Immature natural killer cell (primary cell): ENCODE results near the gene CD93. TPM values are rescaled to one million over a fixed set of nuclear protein-coding genes. Genes with fewer than 3 reads are reported as not detected.
A peak's percentile ranks its signal among the peaks of the same experiment; 100 is the strongest.

ENCODE experiments used
- DNase-seq, 3 donors: peaks; one replicate each; pipeline ENCODE4 v3.0.0; 2022; ENCODE audit warnings: mixed read lengths in 1 of 3
- H3K27ac Mint-ChIP-seq, 6 donors: one replicate each; pipeline ENCODE4 v1.8.0; 2020; ENCODE audit warnings: mixed read lengths in 6 of 6, mild to moderate bottlenecking in 5 of 6, inconsistent platforms in 4 of 6, moderate library complexity in 3 of 6
- H3K27me3 Mint-ChIP-seq, 3 donors: one replicate each; pipeline ENCODE4 v1.8.0; 2020 to 2021; ENCODE audit warnings: low read depth in 3 of 3, mild to moderate bottlenecking in 3 of 3, mixed read lengths in 3 of 3, moderate library complexity in 3 of 3, inconsistent platforms in 1 of 3
- H3K36me3 Mint-ChIP-seq, 3 donors: one replicate each; pipeline ENCODE4 v1.8.0; 2020; ENCODE audit warnings: mixed read lengths in 3 of 3, inconsistent platforms in 2 of 3, mild to moderate bottlenecking in 2 of 3
- H3K4me1 Mint-ChIP-seq, 2 donors: one replicate each; pipeline ENCODE4 v1.8.0; 2020; ENCODE audit warnings: inconsistent platforms in 2 of 2, mild to moderate bottlenecking in 2 of 2, mixed read lengths in 2 of 2, moderate library complexity in 1 of 2
- H3K4me3 Mint-ChIP-seq, 5 donors: one replicate each; pipeline ENCODE4 v1.8.0; 2020; ENCODE audit warnings: mild to moderate bottlenecking in 5 of 5, mixed read lengths in 5 of 5, inconsistent platforms in 3 of 5, moderate library complexity in 3 of 5
- H3K9me3 Mint-ChIP-seq, 6 donors: one replicate each; pipeline ENCODE4 v1.8.0; 2020; ENCODE audit warnings: mild to moderate bottlenecking in 6 of 6, mixed read lengths in 6 of 6, inconsistent platforms in 4 of 6, moderate library complexity in 3 of 6
- polyA plus RNA-seq, 3 donors: library from polyadenylated mRNA; unstranded; fragments of 300-500 nt; fragmentation: Illumina TruSeq; gene quantifications; one replicate each; pipeline ENCODE4 v1.2.3, GENCODE V29; 2021

CD93 gene
- polyA plus RNA-seq, 3 donors from 2014 or later = 0.18 to 0.71 TPM; not detected in 1

- peak overlapping the region in 2 of 6 donors; percentile 0 to 6 for H3K27ac Mint-ChIP-seq
These were observed 28.4 kb upstream of the CD93 start for GRCh38 chr20:23114448-23115082.

GRCh38 chr20:23114018-23114417 is 27.9 kb upstream of the CD93 start:
- Mint-ChIP-seq H3K4me3 (no peak overlapping the region), H3K36me3 (no peaks in the 10 kb centered on the region), H3K27ac (no peak overlapping the region), H3K9me3 (no peaks in the 10 kb centered on the region), H3K27me3 (peaks cover 3% of the 10 kb centered on the region in 3 donors), H3K4me1 (no peaks in the 10 kb centered on the region)
- DNase-seq = no peak

More at GRCh38 chr20:23114448-23115082, 28.4 kb upstream of the CD93 start:
- Mint-ChIP-seq H3K4me1 (no peaks in the 10 kb centered on the region), H3K36me3 (no peaks in the 10 kb centered on the region), H3K27me3 (peaks cover 2 to 3% (median 3%) of the 10 kb centered on the region in 3 donors), H3K9me3 (no peaks in the 10 kb centered on the region), H3K4me3 (no peak overlapping the region)
- DNase-seq = no peak

DNA sequence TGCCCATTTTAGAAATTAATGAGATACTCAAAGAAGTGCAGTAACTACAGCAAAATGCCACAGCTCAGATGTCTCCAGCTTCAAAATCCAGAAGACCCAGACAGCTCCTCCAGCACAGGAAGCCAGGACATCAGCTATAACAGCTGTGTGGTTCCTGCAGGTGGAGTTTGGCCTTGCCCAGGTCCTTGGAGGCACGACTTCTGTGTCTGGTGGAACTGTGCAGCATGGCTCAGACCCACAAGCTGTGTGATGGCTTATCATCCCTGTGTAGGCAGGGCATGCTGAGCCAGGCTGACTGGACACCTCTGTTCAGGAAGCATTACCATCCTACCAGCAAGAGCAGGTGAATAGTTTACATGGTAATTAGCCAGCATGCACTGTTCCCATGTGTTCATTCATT is 26.5 kb upstream of the CD93 start:
- Mint-ChIP-seq H3K9me3 (no peaks in the 10 kb centered on the region), H3K4me3 (no peak overlapping the region), H3K27ac (no peak overlapping the region), H3K27me3 (peaks cover 3% of the 10 kb centered on the region in 3 donors), H3K36me3 (no peaks in the 10 kb centered on the region), H3K4me1 (no peaks in the 10 kb centered on the region)
- DNase-seq = no peak

GRCh38 chr20:23111944-23112342 is 25.8 kb upstream of the CD93 start:
- no peak for DNase-seq
- Mint-ChIP-seq H3K9me3 (no peaks in the 10 kb centered on the region), H3K36me3 (no peaks in the 10 kb centered on the region), H3K4me1 (no peaks in the 10 kb centered on the region), H3K27me3 (peaks cover 1 to 3% (median 3%) of the 10 kb centered on the region in 3 donors), H3K27ac (peak overlapping the region in 1 of 6 donors; percentile 14), H3K4me3 (no peak overlapping the region)

GRCh38 chr20:23111307-23111943 is 25.3 kb upstream of the CD93 start:
- H3K27me3 Mint-ChIP-seq = peaks cover 1 to 3% (median 3%) of the 10 kb centered on the region in 3 donors
- H3K4me1 Mint-ChIP-seq = no peaks in the 10 kb centered on the region
- H3K36me3 Mint-ChIP-seq = no peaks in the 10 kb centered on the region
- no peak overlapping the region for H3K4me3 Mint-ChIP-seq
- no peaks in the 10 kb centered on the region for H3K9me3 Mint-ChIP-seq
- DNase-seq = no peak
- H3K27ac Mint-ChIP-seq = no peak overlapping the region

GRCh38 chr20:23108871-23109270 is 22.7 kb upstream of the CD93 start:
- H3K4me3 Mint-ChIP-seq = no peak overlapping the region
- H3K36me3 Mint-ChIP-seq = no peaks in the 10 kb centered on the region
- H3K27me3 Mint-ChIP-seq = peaks cover 1 to 3% (median 3%) of the 10 kb centered on the region in 3 donors
- no peak for DNase-seq
- H3K4me1 Mint-ChIP-seq = no peaks in the 10 kb centered on the region
- no peaks in the 10 kb centered on the region for H3K9me3 Mint-ChIP-seq
- no peak overlapping the region for H3K27ac Mint-ChIP-seq

- Mint-ChIP-seq H3K9me3 (no peaks in the 10 kb centered on the region), H3K27ac (no peak overlapping the region), H3K4me1 (no peaks in the 10 kb centered on the region), H3K36me3 (no peaks in the 10 kb centered on the region), H3K4me3 (no peak overlapping the region), H3K27me3 (peaks cover 1 to 5% (median 3%) of the 10 kb centered on the region in 3 donors)
- DNase-seq = no peak
These were observed 21.3 kb upstream of the CD93 start for GRCh38 chr20:23107466-23107865.

DNA sequence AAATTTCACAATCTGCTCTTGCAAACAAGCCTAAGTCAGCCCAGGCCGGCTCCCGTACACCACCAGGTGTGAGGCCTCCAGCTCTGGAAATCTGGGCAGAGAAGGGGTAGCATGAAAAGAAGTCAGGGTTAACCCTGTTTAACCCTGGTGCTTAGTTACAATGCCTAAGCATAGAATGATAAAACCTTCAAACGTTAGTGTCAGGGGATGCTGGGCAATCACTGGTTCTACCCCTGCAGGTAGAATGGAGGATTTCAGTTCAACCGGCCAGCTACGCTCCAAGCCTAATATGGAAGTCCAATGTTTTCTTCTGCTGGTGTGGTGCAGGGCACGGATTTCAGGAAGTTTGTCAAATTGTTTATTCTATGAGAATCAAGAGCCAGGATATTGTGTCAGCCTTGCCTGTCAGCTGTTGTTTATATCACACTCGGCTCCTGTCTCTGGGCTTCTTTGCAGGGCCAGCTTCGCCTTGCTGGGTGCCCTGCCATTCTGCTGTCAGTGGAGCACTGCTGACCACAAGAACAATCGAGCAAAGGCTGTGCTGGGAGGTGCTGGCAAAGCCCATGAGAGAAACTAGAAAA is 20.2 kb upstream of the CD93 start:
- no peaks in the 10 kb centered on the region for H3K36me3 Mint-ChIP-seq
- no peak overlapping the region for H3K4me3 Mint-ChIP-seq

GRCh38 chr20:23105193-23105592 is 19.1 kb upstream of the CD93 start:
- DNase-seq = no peak
- no peaks in the 10 kb centered on the region for H3K9me3 Mint-ChIP-seq
- peaks cover 1 to 7% (median 4%) of the 10 kb centered on the region in 3 donors for H3K27me3 Mint-ChIP-seq
- no peaks in the 10 kb centered on the region for H3K36me3 Mint-ChIP-seq
- no peak overlapping the region for H3K27ac Mint-ChIP-seq
- no peaks in the 10 kb centered on the region for H3K4me1 Mint-ChIP-seq
- H3K4me3 Mint-ChIP-seq = no peak overlapping the region

More for the DNA sequence above, 20.2 kb upstream of the CD93 start:
- Mint-ChIP-seq H3K4me1 (no peaks in the 10 kb centered on the region), H3K27me3 (peaks cover 1 to 5% (median 3%) of the 10 kb centered on the region in 3 donors), H3K27ac (no peak overlapping the region), H3K9me3 (no peaks in the 10 kb centered on the region)
- DNase-seq = no peak

DNA sequence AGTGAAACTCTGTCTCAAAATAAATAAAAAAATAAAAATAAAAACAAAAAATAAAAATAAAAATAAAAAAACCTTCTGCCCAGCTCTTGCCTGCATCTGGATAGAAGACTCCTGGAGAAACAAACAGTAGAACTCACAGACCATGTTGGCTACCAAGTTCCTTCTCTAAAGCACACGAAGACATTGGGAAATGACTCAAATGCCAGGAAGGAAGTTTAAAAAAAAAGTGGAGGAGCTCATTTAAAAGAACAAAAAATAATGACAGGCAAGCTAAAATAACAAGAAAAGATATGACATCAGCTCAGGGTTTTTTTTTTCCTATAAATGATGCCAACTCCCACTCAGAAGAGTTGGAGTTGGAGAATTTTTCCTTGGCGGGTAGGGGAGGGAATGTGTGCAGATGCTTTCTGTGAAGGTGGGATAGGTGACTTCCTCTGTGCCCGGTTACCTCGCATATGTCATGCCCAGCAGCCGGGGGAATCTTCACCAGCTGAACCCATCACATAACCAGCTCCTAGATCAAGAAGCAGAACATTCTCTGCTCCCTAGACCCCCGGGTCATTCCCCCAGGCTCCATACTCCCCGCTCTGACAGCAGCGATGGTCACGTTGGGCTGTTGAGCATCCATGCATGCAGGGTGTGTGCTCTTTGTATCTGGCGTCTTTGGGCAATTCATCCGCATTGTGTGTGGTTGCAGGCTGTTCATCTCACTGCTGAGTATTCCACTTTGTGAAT is 17.3 kb upstream of the CD93 start:
- peaks cover 0 to 4% (median 4%) of the 10 kb centered on the region in 3 donors for H3K27me3 Mint-ChIP-seq

GRCh38 chr20:23101696-23102406 is 15.7 kb upstream of the CD93 start:
- Mint-ChIP-seq H3K27ac (no peak overlapping the region), H3K27me3 (peaks cover 3 to 6% (median 4%) of the 10 kb centered on the region in 3 donors), H3K4me1 (no peaks in the 10 kb centered on the region), H3K36me3 (peaks cover 0 to 3% (median 0%) of the 10 kb centered on the region in 3 donors), H3K4me3 (no peak overlapping the region), H3K9me3 (no peaks in the 10 kb centered on the region)
- DNase-seq = no peak

More for the DNA sequence above, 17.3 kb upstream of the CD93 start:
- H3K4me1 Mint-ChIP-seq = no peaks in the 10 kb centered on the region
- H3K9me3 Mint-ChIP-seq = no peaks in the 10 kb centered on the region
- no peak overlapping the region for H3K4me3 Mint-ChIP-seq
- H3K36me3 Mint-ChIP-seq = no peaks in the 10 kb centered on the region
- no peak overlapping the region for H3K27ac Mint-ChIP-seq
- no peak for DNase-seq

- Mint-ChIP-seq H3K27ac (peak overlapping the region in 1 of 6 donors; percentile 69), H3K4me1 (no peaks in the 10 kb centered on the region), H3K9me3 (no peaks in the 10 kb centered on the region), H3K27me3 (peaks cover 3 to 6% (median 4%) of the 10 kb centered on the region in 3 donors), H3K36me3 (peaks cover 0 to 3% (median 0%) of the 10 kb centered on the region in 3 donors), H3K4me3 (no peak overlapping the region)
- no peak for DNase-seq
These were observed 14.6 kb upstream of the CD93 start for GRCh38 chr20:23100720-23101107.
